Measurements from ENCODE around the gene PAPPA.

PAPPA gene

GRCh38 chr9:116123171-116123570 lies 30.4 kb upstream of the PAPPA start:
- POLR2A ChIA-PET = no interaction called here

GRCh38 chr9:116124472-116125040 lies 29.0 kb upstream of the PAPPA start:
- CTCF ChIA-PET = interaction anchor here (0.8 to 1.0 kb wide), 2 partner anchors 15 to 25 kb away, joined by 3 read pairs; no protein-coding TSS in a partner anchor
- POLR2A ChIA-PET = no interaction called here
- DNase-seq (ENCODE audit: low read depth, low spot score) = no peak

More at GRCh38 chr9:116123171-116123570, 30.4 kb upstream of the PAPPA start:
- no peak overlapping the region for H3K4me3 ChIP-seq (ENCODE audit: low read depth, low read length)
- CTCF ChIA-PET = no interaction called here
- no peak for TF ChIP-seq CTCF (IDR thresholded peaks at IDR 0.05; ENCODE audit: insufficient read depth, low read length, missing control alignments)
- no peak for DNase-seq (ENCODE audit: low read depth, low spot score)

GRCh38 chr9:116133163-116133562 lies 20.4 kb upstream of the PAPPA start:
- ChIA-PET CTCF (interaction anchor here (0.8 to 1.0 kb wide), 3 partner anchors 15 to 512 kb away, joined by 3 to 6 read pairs (median 4); no protein-coding TSS in a partner anchor), POLR2A (no interaction called here)
- no peak for DNase-seq (ENCODE audit: low read depth, low spot score)
- no peak for TF ChIP-seq CTCF (IDR thresholded peaks at IDR 0.05; ENCODE audit: insufficient read depth, low read length, missing control alignments)
- H3K4me3 ChIP-seq (ENCODE audit: low read depth, low read length) = no peak overlapping the region

More at GRCh38 chr9:116124472-116125040, 29.0 kb upstream of the PAPPA start:
- no peak overlapping the region for H3K4me3 ChIP-seq (ENCODE audit: low read depth, low read length)
- TF ChIP-seq CTCF (IDR thresholded peaks at IDR 0.05; ENCODE audit: insufficient read depth, low read length, missing control alignments) = no peak

- TF ChIP-seq CTCF (IDR thresholded peaks at IDR 0.05; ENCODE audit: insufficient read depth, low read length, missing control alignments) = no peak
- H3K4me3 ChIP-seq (ENCODE audit: low read depth, low read length) = no peak overlapping the region
- no peak for DNase-seq (ENCODE audit: low read depth, low spot score)
- POLR2A ChIA-PET = no interaction called here
- CTCF ChIA-PET = interaction anchor here (0.9 kb wide), 1 partner anchor 15 kb away, joined by 3 read pairs; no protein-coding TSS in a partner anchor
Observed at GRCh38 chr9:116134975-116135374, 18.6 kb upstream of the PAPPA start.

GRCh38 chr9:116137010-116137409 lies 16.6 kb upstream of the PAPPA start:
- TF ChIP-seq CTCF (IDR thresholded peaks at IDR 0.05; ENCODE audit: insufficient read depth, low read length, missing control alignments) = no peak
- ChIA-PET POLR2A (no interaction called here), CTCF (no interaction called here)
- H3K4me3 ChIP-seq (ENCODE audit: low read depth, low read length) = no peak overlapping the region
- no peak for DNase-seq (ENCODE audit: low read depth, low spot score)

GRCh38 chr9:116137581-116137980 lies 16.0 kb upstream of the PAPPA start:
- DNase-seq (ENCODE audit: low read depth, low spot score) = no peak
- ChIA-PET POLR2A (no interaction called here), CTCF (no interaction called here)
- TF ChIP-seq CTCF (IDR thresholded peaks at IDR 0.05; ENCODE audit: insufficient read depth, low read length, missing control alignments) = no peak
- no peak overlapping the region for H3K4me3 ChIP-seq (ENCODE audit: low read depth, low read length)
